ENCODE measurements around the gene NTRK2. TPM values are rescaled to one million over a fixed set of nuclear protein-coding genes. Genes with fewer than 3 reads are reported as not detected.
A peak's percentile ranks its signal among the peaks of the same experiment; 100 is the strongest.

Gene NTRK2
- total RNA-seq, 1 experiment from 2014 or later: not detected

DNA sequence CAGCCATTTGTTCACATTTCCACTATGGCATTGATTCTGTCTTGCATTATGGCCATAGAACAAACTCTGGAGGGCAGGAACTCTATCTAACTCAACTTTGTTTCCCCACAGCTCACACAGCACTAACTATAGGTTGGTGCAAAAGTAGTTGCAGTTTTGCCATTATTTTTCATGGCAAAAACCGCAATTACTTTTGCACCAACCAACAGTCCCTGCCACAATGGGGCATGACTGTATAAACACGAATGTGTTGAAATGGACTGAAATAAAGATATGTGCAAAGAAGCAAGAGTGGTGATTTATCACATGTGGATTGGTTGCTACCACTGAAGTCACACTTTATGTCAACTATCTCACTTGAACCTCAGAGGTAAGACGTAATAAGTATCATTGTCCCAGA lies 338.7 kb downstream of the NTRK2 start:
- DNase-seq: no peak
- H3K27me3 ChIP-seq: no peaks in the 10 kb centered on the region
- no peaks in the 10 kb centered on the region for H3K9me3 ChIP-seq (replicated peaks)
- H3K4me1 ChIP-seq: no peaks in the 10 kb centered on the region
- no peak overlapping the region for H3K4me3 ChIP-seq
- H3K27ac ChIP-seq: no peak overlapping the region
- H3K36me3 ChIP-seq: no peaks in the 10 kb centered on the region

DNA sequence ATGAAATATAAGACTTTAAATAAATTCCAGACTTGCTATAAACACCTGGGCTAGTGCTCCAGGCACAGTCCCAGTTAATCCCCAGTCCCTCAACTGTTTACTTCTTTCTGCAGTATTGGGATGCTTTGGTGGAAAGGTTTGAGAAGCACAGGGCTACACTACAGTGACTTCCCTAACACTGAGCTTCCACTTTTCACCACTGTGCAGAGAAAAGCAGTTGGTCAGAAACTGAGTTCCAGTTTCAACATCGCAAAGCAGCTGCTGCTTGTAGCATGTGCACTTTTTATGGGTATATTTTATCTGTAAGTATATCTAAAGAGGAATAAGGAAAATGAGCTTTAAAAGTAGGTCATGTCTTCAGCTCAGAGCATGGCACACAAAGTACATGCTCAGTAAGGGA lies 339.7 kb downstream of the NTRK2 start:
- Histone ChIP-seq H3K4me1 (no peaks in the 10 kb centered on the region), H3K27ac (no peak overlapping the region)

DNA sequence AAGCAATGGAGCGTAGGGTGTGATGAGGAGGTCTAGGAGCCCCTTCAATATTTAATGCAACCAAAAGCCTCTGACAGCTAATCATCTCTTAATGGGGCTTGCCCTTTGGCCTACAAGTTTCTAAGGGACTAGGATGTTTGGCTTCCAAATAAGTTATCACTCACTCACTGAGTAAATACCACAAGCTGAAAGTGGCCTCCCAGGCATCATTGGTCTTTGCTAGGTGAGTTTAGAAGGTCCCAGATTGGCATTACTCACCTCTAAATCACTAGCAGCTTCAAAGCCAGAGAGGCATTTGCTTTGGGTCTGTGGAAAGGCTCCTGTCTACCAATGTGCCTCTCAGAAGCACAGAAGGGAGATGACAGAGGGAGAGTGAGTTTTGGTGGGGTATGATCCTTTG lies 344.2 kb downstream of the NTRK2 start:
- Histone ChIP-seq H3K27me3 (no peaks in the 10 kb centered on the region), H3K4me3 (no peak overlapping the region), H3K9me3 (replicated peaks) (no peaks in the 10 kb centered on the region), H3K27ac (no peak overlapping the region), H3K4me1 (peaks cover 5% of the 10 kb centered on the region), H3K36me3 (no peaks in the 10 kb centered on the region)
- DNase-seq: no peak

More for the DNA sequence above, 339.7 kb downstream of the NTRK2 start:
- no peaks in the 10 kb centered on the region for H3K27me3 ChIP-seq
- no peak overlapping the region for H3K4me3 ChIP-seq
- no peak for DNase-seq
- H3K36me3 ChIP-seq: no peaks in the 10 kb centered on the region
- H3K9me3 ChIP-seq (replicated peaks): no peaks in the 10 kb centered on the region

DNA sequence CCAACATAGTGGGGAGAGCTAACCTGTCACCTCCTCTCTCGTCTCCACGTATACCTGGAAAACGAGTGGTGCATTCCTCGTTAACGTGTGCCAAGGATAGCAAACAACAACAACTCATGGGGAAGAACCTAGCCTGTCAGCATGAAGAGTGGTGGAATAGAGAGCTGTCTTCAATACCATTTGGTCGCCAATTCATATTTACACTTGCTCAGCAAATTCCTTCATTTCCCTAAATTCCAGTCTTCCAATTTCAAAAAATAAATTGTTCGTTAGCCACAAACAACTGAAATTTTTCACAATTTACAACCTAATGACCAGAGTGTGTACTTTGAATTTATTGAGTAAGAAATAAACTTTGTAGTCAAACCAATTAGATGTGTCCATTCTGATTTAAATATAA lies 344.8 kb downstream of the NTRK2 start:
- no peak overlapping the region for H3K4me3 ChIP-seq
- no peaks in the 10 kb centered on the region for H3K36me3 ChIP-seq
- no peaks in the 10 kb centered on the region for H3K9me3 ChIP-seq (replicated peaks)
- H3K27ac ChIP-seq: no peak overlapping the region
- H3K4me1 ChIP-seq: peaks cover 5% of the 10 kb centered on the region
- no peaks in the 10 kb centered on the region for H3K27me3 ChIP-seq
- DNase-seq: no peak

DNA sequence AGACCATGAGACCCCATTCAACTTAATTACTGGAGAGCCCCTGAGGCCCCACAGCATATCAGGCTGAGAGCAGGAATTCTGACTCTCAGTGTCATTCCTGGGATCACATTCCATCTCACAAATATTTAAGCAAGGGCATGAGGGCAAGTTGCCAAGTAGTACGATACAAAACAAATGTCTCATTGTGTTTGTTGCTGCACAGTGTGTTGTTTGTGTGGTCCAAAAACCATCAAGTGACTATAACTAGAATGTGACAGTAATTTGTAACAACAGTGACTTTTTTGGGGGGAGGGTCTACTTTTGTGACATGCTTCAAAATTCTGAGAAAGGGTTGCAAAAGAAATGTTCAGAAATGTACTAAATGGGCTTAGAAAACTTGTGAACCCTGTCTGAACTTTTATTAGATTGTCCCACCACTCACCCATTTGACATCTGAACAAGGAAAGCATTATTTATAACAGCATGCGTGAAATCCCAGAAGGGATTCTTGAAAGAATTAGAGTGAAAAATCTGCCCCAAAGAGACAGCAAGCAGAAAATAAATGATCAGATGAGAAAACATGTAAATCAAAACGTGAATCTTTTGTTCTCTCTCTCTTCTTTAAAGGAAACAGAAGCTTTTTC lies 347.0 kb downstream of the NTRK2 start:
- no peak overlapping the region for H3K4me3 ChIP-seq
- H3K36me3 ChIP-seq: no peaks in the 10 kb centered on the region
- no peak overlapping the region for H3K27ac ChIP-seq
- H3K4me1 ChIP-seq: peaks cover 5% of the 10 kb centered on the region
- H3K27me3 ChIP-seq: no peaks in the 10 kb centered on the region
- no peaks in the 10 kb centered on the region for H3K9me3 ChIP-seq (replicated peaks)
- peak; percentile 23 to 40 for DNase-seq

DNA sequence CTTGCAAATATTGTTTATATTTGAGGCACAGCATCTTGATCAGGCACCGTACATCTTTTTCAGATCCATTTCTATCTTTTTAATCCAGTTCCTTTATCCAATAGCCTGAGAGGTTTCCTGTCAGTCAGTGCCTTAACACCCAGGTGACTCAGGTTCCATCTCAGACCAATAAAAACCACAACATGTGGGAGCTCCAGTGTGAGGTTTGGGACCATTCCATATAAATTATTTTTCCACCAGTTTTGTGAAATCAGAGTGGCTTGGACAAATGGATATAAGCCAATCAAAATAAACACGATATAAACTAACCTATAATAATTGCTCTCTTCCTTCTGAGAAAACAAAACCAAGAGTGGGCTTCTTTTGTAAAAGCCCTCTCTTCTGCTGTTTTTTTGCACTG lies 351.3 kb downstream of the NTRK2 start:
- no peaks in the 10 kb centered on the region for H3K27me3 ChIP-seq
- H3K4me1 ChIP-seq: peaks cover 5% of the 10 kb centered on the region
- no peak overlapping the region for H3K4me3 ChIP-seq
- H3K27ac ChIP-seq: no peak overlapping the region
- H3K36me3 ChIP-seq: no peaks in the 10 kb centered on the region
- no peaks in the 10 kb centered on the region for H3K9me3 ChIP-seq (replicated peaks)
- no peak for DNase-seq

DNA sequence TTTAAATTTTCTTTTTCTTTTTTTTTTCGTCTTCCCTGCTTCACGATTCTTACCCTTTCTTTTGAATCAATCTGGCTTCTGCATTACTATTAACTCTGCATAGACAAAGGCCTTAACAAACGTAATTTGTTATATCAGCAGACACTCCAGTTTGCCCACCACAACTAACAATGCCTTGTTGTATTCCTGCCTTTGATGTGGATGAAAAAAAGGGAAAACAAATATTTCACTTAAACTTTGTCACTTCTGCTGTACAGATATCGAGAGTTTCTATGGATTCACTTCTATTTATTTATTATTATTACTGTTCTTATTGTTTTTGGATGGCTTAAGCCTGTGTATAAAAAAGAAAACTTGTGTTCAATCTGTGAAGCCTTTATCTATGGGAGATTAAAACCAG lies 352.2 kb downstream of the NTRK2 start:
- Histone ChIP-seq H3K27me3 (no peaks in the 10 kb centered on the region), H3K4me3 (no peak overlapping the region)

DNA sequence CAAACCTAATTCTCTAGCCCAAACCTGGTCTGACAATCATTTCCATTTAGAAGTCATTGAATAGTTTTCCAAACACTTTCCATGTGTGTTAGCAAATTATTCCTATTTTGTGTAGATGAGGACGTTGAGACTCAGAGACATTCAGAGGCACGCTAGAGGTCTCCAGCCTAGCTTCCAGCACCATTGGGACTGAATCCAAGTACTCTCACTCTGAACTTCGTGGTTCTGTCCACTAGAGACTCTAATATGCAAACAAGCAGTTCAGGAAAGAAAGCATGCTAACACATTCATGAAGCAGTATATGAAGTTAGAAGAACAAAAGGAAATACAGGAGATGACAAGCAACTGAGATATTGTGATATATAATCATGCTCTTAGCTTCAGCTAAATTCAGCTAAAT lies 354.8 kb downstream of the NTRK2 start:
- Histone ChIP-seq H3K9me3 (replicated peaks) (no peaks in the 10 kb centered on the region), H3K4me1 (no peaks in the 10 kb centered on the region), H3K27ac (no peak overlapping the region), H3K36me3 (no peaks in the 10 kb centered on the region), H3K4me3 (no peak overlapping the region), H3K27me3 (no peaks in the 10 kb centered on the region)
- DNase-seq: no peak

More for the DNA sequence above, 352.2 kb downstream of the NTRK2 start:
- no peaks in the 10 kb centered on the region for H3K4me1 ChIP-seq
- no peaks in the 10 kb centered on the region for H3K9me3 ChIP-seq (replicated peaks)
- H3K36me3 ChIP-seq: no peaks in the 10 kb centered on the region
- no peak overlapping the region for H3K27ac ChIP-seq
- no peak for DNase-seq

DNA sequence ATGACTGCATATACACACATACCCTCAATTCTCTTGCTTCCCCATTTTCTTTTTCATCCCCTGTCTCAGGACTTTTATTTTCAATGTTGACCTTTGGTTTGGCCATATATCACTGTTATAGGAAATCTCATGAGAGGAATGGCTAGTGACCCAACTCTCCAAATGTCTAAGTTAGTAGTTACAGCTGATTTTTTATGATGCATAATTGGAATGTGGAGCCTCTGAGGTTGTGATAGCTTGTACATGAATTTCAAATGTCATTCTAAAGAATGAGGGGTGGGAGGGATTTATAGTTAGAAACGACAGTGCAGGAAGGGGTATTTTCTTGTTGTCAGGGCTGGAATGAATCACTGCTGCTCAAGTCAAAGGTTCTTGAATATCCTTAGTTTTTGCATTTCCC lies 356.1 kb downstream of the NTRK2 start:
- Histone ChIP-seq H3K27me3 (no peaks in the 10 kb centered on the region), H3K4me3 (no peak overlapping the region), H3K4me1 (no peaks in the 10 kb centered on the region), H3K27ac (no peak overlapping the region), H3K36me3 (no peaks in the 10 kb centered on the region), H3K9me3 (replicated peaks) (no peaks in the 10 kb centered on the region)
- no peak for DNase-seq

DNA sequence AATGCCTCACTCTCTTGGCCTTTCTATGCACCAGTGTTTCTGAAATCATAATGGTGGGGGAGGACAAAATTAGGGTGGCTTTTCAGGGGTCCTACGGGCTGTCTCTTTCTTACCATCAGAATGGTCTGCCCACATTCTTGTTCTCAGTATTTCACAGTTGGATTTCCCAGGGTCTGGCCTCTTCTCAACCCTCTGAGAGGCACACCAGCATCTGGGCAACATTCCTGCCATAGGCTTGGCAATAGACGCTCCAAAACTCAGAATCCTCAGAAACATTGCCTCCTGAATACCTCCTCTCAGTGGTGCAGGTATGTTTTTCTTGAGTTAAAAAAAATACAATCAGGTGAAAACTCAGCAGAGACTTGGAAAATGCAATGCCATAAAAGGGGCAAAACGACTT lies 358.3 kb downstream of the NTRK2 start:
- no peaks in the 10 kb centered on the region for H3K36me3 ChIP-seq

DNA sequence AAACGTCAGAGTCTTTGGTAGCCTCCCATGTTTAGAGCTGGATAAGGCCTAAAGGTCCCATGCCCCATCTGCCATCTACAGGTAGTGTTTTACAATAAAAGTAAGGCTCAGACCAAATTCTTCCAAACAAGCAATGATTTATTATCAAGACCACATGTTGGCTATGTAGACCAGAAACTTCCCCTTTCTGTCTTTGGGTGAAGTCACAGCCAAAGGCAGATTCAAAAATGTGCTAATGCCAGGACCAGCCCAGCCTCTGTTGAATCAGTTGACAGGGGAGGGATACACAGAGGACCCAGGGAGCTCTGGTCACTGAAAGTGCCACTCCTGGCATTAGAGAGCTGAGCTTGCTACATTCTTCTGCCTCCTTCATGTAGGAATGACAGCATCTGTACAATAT lies 360.8 kb downstream of the NTRK2 start:
- Histone ChIP-seq H3K27ac (no peak overlapping the region), H3K36me3 (no peaks in the 10 kb centered on the region), H3K4me3 (no peak overlapping the region), H3K9me3 (replicated peaks) (no peaks in the 10 kb centered on the region), H3K4me1 (no peaks in the 10 kb centered on the region), H3K27me3 (no peaks in the 10 kb centered on the region)
- no peak for DNase-seq

More for the DNA sequence above, 358.3 kb downstream of the NTRK2 start:
- DNase-seq: no peak
- H3K4me3 ChIP-seq: no peak overlapping the region
- H3K27ac ChIP-seq: no peak overlapping the region
- H3K4me1 ChIP-seq: no peaks in the 10 kb centered on the region
- H3K9me3 ChIP-seq (replicated peaks): no peaks in the 10 kb centered on the region
- no peaks in the 10 kb centered on the region for H3K27me3 ChIP-seq

DNA sequence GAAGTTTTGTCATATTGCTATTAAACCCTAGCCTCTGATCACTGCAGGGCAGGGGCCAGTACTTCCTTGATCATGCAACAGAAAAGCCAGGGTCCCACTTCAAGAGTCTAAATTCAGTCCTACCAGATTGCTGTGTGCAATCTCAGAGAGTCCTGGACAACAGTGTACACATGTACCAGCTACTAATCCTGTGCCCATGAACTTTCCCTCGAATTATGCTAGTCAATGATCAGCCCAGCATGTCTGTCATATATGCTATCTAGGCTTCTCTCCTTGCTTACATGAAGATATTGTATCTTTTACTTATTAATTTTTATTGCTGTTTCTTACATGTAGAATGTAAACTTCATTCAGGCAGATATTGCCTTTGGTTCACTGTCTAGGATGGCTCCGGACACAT lies 367.0 kb downstream of the NTRK2 start:
- no peaks in the 10 kb centered on the region for H3K9me3 ChIP-seq (replicated peaks)
- no peak overlapping the region for H3K27ac ChIP-seq
- H3K4me3 ChIP-seq: no peak overlapping the region
- H3K27me3 ChIP-seq: 0 out of 2 replicates have a peak, but pooled peaks cover 3% of the 10 kb centered on the region
- H3K36me3 ChIP-seq: no peaks in the 10 kb centered on the region
- no peak for DNase-seq
- no peaks in the 10 kb centered on the region for H3K4me1 ChIP-seq

DNA sequence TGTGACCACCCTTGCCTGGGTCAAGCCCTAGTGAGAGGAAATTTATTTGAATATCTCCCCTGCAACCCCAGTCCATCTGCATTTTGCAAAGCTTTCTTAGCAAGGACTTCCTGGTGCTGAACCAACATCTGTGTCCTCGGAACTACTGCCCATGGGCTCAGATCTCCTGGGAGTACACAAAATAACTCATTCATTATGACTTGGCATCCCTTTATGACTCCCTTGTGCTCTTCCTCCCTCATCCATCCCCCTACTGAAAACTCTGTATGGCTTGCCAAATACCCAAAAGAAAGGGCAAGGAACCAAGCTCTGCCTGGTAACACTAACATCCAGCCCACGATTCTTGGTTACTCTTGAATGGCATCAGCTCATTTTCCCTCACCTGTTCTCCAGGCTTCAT lies 368.5 kb downstream of the NTRK2 start:
- no peaks in the 10 kb centered on the region for H3K4me1 ChIP-seq
- no peak overlapping the region for H3K27ac ChIP-seq
- DNase-seq: no peak
- H3K9me3 ChIP-seq (replicated peaks): no peaks in the 10 kb centered on the region
- H3K27me3 ChIP-seq: 0 out of 2 replicates have a peak, but pooled peaks cover 3% of the 10 kb centered on the region
- H3K4me3 ChIP-seq: no peak overlapping the region
- H3K36me3 ChIP-seq: no peaks in the 10 kb centered on the region

DNA sequence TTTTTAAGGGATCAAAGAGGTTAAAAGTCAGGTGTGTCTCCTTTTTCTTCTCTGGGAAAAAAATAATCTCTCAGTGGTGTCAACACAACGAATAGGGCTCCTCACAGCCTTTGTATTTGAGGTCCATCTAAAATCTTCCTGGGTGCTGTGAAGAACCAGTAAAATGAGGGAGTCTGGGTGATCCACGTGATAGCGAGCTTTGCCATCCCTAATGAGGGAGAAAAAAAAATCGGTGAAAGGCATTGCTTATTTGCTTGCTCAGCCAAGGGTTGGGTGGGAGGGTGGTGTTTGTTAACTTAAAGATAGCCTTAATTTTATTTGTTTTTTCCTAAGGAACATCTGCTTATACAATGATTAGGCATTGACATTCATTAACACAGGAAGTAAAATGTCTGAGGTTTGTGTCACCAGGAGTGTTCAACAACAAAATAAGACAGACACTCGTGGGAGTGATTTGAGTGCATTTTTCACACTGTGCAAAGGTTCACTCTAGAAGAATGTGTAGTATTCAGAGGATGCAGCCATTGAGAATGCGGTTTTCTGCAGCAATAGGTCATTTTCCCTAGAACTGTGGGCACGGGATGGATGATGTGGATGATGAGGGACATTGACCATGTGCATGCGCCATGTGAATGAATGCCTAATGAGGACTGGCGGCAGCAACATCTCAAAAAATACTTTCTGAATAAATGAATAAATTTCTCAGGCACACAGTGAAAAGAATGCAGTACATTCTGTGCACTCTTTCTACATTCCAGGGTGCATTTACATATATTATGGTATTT lies 369.5 kb downstream of the NTRK2 start:
- no peaks in the 10 kb centered on the region for H3K9me3 ChIP-seq (replicated peaks)
- no peaks in the 10 kb centered on the region for H3K36me3 ChIP-seq
- no peak for DNase-seq
- no peaks in the 10 kb centered on the region for H3K4me1 ChIP-seq
- H3K27ac ChIP-seq: no peak overlapping the region
- 0 out of 2 replicates have a peak, but pooled peaks cover 3% of the 10 kb centered on the region for H3K27me3 ChIP-seq
- no peak overlapping the region for H3K4me3 ChIP-seq

DNA sequence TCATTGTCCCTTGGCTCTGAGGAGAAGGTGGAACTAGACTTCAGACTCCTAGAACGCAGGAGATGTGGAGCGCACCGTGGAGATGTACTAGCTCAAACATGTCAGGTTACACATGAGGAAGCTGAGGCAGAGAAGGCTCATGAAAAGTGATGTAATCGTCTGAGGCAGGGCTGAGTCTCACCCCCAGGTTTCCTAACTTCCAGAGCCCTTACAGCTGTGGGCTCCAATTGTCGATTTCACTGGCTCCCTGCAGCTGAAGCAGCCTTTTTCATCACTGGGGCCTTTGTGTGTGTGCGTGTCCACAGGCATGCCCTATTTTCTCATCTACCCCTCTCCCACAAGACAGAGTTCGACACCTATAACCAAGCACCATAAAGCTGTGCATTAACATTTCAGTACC lies 370.6 kb downstream of the NTRK2 start:
- Histone ChIP-seq H3K9me3 (replicated peaks) (no peaks in the 10 kb centered on the region), H3K27ac (no peak overlapping the region), H3K4me3 (no peak overlapping the region), H3K36me3 (no peaks in the 10 kb centered on the region), H3K4me1 (no peaks in the 10 kb centered on the region), H3K27me3 (peaks cover 10% of the 10 kb centered on the region; the same call in 1 of the 2 replicates)
- DNase-seq: no peak

All from SJCRH30 (cell line).